Erythroblast (primary cell): ENCODE results near the gene MARK3.

ENCODE experiments used
- DNase-seq, 2 experiments: peaks; one replicate each; lab custom pipeline; 2025; lab: John Stamatoyannopoulos, UW
- GATA1 ChIP-seq: IDR thresholded peaks from 2 replicates; pipeline ENCODE4 v1.6.1; 2011; ENCODE audit warnings: low read depth, mild to moderate bottlenecking, control low read depth, low read length, moderate library complexity
- POLR2A ChIP-seq: IDR thresholded peaks from 2 replicates; pipeline ENCODE4 v1.6.1; 2011; ENCODE audit warnings: mild to moderate bottlenecking, low read length

MARK3 gene

DNA sequence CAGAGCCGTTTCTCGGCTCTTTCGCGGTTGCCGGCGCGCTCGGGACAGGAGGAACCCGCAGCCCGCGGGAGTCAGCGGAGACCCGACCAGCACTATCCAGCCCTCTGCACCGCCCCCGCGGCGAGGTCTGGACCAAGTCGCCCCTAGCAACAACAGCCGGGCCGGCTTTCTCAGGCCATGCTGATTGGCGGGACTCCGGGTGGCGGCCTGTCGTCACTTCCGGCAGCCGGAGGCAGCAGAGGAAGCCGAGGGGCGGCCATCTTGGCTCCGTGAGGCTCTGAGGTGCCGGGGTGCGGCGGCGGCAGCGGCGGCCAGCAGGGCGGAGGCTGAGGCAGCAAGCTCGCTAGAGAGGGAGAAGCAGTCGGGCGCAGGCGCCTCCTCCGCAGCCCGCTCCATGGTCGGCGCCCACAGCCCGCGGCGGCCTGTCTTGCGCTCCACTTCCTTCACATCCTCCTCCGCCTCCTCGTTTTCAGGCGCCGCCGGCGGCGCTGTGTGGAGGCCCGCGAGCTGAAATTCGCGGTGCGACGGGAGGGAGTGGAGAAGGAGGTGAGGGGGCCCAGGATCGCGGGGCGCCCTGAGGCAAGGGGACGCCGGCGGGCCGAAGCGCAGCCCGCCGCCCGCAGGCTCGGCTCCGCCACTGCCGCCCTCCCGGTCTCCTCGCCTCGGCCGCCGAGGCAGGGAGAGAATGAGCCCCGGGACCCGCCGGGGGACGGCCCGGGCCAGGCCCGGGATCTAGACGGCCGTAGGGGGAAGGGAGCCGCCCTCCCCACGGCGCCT lies at the start of gene MARK3:
Gene MARK3, plus strand, starts transcription at position 264 of the 777 bp plus-strand sequence. CDS start 615 bp downstream, outside the sequence.
- DNase-seq: peak; percentile 98 to 99
- TF ChIP-seq POLR2A (peak; percentile 95), GATA1 (no peak)

DNA sequence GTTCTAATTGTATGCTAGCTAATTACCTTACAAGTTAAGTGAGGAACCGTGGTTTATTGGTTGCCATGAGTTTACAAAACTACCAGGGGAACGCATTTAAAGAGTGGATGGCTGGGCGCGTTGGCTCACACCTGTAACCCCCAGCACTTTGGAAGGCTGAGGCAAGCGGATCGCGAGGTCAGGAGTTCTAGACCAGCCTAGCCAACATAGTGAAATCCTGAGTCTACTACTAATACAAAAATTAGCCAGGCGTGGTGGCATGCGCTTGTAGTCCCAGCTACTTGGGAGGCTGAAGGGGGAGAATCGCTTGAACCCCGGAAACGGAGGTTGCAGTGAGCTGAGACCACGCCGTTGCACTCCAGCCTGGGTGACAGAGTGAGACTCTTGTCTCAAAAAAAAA lies 49.0 kb upstream of the MARK3 start:
- no peak for TF ChIP-seq POLR2A
- no peak for TF ChIP-seq GATA1
- DNase-seq: no peak

DNA sequence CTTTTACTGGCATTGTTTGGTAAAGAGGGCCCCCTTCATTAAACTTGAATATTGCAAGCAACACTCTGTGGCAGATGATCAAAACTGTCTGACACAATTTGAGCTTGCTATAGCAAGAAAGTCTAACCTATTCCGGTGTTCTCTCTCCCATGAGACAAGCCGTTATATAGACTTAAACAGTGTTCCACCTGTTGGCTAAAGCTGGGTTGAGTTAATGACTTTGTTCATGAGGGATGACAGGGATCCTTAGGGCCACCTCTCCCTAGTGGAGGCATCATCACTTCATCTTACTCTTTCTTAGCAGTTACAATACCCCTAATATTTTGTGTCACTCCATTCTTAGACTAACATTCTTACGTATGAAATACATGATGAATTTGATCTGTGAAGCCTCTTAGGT lies 47.4 kb upstream of the MARK3 start:
- no peak for DNase-seq
- no peak for TF ChIP-seq POLR2A
- no peak for TF ChIP-seq GATA1

DNA sequence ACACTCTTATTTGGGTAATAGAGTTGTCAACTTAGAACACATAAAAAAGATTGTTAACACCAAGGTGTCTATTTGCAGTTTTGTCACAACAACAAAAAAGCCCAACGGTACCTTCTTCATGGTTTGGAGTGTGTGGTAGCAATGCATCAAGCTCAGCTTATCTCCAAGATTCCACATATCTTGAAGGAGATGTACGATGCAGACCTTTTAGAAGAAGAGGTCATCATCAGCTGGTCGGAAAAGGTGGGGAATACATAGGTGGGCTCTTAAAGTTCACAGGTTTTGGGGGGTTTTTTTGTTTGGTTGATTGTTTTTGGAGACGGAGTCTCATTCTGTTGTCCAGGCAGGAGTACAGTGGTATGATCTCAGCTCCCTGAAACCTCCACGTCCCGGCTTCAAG lies 45.7 kb upstream of the MARK3 start:
- TF ChIP-seq GATA1 (no peak), POLR2A (no peak)

DNA sequence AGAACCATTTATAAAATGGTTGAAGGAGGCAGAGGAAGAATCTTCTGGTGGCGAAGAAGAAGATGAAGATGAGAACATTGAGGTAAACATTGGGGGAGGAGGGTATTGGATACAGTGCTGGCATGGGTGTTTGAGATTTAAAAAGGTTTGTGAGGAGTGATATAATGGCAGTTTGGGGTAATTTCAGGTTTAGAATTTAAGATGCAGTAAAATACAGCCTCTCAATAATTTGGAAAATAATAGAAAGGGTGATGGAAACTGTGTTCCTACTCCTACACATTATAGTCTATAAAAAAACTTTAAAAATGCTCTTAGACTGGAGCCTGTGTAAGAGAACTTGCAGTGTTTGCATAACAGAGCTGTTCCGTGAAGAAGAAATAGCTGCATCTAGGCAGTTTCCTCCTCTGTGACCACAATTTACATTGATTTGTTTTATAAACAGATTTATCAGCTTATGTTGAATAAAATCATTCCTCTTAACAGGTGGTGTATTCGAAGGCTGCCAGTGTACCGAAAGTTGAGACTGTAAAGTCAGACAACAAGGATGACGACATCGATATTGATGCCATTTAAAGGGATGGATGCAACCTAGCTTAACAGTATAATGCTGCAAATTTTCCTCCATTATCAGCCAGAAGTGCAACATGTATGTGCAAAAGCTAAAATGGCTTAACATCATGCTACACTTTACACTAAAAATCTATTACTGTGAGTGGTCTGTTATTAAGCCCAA lies 44.6 kb upstream of the MARK3 start:
- no peak for TF ChIP-seq GATA1
- TF ChIP-seq POLR2A: no peak
- no peak for DNase-seq

More for the DNA sequence above, 45.7 kb upstream of the MARK3 start:
- DNase-seq: no peak

DNA sequence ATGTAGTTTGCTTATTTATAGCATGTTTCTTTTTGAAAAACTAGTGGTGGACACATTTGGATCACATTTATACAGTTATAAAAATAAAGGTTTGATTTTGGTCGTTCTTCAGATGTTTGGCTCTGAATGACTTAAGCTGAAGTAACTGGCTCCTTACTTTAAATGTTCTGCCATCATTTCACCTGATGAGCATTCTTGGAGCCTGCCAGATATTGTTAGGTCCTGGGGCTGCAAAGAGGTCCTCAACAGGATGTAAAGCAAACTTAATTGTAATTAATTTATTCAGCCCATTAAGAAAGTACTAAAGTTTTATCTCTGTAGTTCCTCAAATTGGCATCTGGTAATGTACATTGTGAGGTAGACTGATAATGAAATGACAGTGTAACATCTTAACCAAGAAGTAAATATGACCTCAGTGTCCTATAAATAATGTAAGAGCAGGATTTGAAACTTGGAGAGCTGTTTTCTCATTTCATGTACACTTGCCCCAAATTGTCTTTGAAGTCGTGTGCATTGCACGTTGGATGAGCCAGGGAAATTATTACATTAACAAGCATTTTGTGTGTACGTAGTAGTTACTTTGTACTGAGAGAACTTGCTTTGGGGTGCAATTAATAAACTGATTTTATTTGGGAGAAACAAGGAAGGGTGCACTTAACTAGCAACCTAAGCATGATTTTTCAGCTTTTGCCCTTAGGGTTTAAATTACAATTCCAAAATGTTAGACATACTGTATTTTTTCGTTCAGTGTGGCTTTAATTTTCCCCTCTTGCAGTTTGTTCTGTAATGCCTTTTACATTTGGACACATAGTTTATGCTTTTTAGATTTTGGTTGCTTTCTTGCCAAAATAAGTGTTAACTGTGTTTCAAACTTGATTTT lies 43.7 kb upstream of the MARK3 start:
- DNase-seq: peak; percentile 54 to 59
- TF ChIP-seq GATA1 (no peak), POLR2A (peak; percentile 19)

DNA sequence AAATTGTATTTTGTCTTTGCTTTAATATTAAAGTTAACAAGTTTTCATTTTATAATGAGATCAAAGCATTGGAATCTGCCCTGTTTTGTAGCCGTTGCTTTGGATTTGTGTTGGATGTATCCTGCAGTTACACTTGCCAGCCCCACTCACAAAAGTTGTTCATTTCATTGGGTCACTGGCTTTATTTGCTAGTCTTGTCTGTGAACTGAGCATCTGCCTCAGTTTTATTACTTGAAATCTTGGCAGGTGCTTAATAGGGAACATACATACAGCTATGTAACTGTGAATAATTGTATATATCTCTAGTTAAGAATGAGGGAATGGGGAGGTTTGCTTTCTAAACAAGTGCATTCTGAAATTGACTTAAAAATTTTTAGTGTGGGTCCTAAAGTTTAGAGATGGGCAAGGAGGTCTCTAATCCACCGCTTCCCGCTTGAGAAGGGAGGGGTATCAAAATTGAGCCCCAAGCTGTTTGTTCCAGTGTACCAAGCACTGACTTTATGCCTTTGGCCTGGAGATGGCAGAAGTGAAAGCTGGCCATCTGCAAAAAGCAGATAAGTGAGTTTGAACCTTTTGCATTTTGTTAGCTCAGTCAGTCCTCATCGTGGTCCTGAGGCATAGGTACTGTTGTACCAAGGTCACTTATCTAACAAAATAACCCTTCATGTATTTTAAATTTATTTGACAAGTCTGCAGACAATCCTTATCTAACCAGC lies 41.9 kb upstream of the MARK3 start:
- TF ChIP-seq POLR2A (no peak), GATA1 (no peak)
- DNase-seq: peak; percentile 87 to 88

DNA sequence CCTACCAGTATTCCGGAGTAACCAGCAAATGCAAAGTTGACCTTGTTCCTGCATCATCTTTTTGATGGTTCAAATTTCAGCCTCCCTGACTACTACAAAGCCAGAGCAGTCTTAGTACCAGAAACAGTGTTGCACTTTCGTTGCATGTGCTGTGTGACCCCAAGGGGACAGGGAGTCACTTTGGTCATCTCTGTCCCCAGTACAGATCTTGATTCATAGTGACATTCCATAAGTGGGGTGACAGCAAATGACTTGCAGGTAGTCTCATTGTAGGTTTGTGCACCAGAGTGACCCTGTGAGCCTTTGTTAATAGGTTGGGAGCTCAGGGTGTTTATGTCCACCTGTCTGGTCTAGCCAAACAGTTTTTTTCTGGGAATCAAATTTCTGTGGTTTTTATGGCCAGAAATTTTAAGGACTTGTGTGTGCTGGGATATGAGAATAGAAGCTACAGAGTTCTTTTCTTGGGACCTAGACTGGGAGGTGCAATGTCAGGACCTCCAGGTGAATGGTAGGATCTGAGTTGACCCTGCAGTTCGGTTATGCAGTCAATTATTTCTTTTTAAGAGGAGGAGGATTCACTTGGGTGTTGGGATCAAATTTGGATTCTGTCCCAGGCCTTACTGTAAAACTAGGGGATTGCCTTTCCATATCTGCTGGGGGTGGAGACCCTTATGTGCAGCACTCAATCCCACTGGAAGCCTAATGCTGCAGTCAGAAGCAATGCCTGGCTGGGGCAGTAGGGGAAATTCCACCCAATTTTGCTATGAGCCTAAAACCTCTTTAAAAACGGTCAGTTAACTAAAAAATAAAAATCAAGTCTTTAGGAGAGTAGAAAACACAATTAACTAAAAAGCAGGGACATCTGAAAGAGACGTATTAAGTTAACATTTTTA lies 41.1 kb upstream of the MARK3 start:
- TF ChIP-seq POLR2A (no peak), GATA1 (no peak)
- peak in 1 of 2 experiments; percentile 66 for DNase-seq

DNA sequence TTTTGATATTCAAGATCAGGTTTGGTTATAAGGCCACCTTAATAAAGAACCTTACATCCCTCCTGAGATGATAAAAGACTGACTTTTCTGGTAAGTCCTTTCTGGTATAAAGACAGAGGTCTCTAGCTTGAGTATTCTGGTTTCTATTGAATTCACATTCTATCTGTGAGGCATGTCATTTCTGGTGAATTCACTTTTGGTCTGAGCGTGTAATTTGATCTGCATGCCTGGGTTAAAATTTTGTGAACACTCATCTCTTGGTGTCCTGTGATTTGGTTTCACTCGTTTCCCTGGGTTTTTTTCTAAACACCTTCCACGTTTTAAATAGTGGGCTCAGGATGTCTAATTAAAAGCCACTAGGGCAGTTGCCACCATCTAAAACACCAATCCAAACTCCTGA lies 38.9 kb upstream of the MARK3 start:
- no peak for DNase-seq
- TF ChIP-seq POLR2A (no peak), GATA1 (no peak)

DNA sequence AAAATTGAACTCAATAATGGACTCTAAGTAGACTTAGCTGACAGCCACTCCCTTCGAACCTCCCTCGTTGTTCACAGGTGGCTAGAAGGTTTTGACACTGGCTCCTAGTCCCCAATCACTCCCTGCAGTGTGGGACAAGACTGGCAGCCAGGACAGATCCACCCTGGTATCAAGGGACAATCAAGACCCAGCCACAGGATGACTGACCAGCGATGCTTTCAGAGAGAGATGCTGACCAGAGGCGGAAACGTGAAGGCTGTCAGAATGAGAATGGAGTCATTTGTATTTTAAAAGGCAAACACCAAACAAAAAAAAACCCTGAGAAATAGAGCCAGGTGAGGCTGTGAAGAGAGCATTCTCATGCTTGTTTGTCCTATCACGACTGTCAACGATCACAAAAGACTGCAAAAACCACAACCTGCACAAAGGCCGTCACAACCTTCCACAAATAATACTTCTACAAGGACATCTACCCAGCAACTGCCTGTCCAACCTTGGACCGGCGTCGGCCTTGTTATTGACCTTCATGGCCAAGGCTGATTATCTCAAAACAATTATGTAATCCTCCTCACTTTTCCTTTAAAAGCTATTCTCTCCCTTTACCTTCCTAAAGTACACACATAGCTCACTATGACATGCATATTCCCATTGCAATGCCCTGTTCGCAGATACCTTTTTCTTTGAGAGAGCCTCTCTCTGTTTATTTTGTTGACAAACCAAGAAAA lies 38.0 kb upstream of the MARK3 start:
- TF ChIP-seq GATA1: no peak
- peak; percentile 2 for TF ChIP-seq POLR2A

DNA sequence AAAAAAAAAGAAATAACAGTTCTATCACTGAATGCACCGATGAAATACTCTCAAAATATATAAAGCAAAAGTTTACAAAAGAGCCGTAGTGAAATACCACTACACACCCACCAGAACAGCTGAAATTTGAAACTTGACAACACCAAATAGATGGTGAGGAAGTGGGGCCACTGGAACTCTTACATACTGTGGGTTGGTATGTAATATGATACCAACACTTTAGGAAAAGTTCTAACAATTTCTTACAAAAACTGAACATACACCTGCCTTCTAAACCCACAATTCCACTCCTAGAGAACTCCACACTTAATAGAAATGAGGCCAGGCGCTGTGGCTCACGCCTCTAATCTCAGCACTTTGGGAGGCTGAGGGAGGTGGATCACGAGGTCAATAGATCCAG lies 37.1 kb upstream of the MARK3 start:
- TF ChIP-seq GATA1 (no peak), POLR2A (no peak)
- no peak for DNase-seq

More for the DNA sequence above, 38.0 kb upstream of the MARK3 start:
- DNase-seq: no peak

DNA sequence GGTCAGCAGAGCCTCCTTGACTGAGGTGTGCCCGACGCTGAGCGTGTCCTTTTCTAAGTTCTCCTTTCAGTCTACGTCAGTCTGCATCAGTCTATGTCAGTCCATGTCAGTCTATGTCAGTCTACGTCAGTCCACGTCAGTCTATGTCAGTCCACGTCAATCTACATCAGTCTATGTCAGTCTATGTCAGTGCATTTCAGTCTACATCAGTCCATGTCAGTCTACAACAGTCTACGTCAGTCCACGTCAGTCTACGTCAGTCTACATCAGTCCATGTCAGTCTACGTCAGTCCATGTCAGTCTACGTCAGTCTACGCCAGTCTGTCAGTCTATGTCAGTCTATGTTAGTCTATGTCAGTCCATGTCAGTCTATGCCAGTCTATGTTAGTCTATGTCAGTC lies 35.2 kb upstream of the MARK3 start:
- TF ChIP-seq GATA1 (no peak), POLR2A (no peak)
- DNase-seq: no peak
